ENCODE results near the gene TMEM150C. TPM values are rescaled to one million over a fixed set of nuclear protein-coding genes. Genes with fewer than 3 reads are reported as not detected.

TMEM150C gene
- total RNA-seq, 1 experiment from 2014 or later = 2.7 TPM

GRCh38 chr4:82553020-82553419 is 8.8 kb downstream of the TMEM150C start:
- no peak overlapping the region for H3K27ac ChIP-seq (ENCODE audit: insufficient read length, low read depth, low read length)
- no peaks in the 10 kb centered on the region for H3K27me3 ChIP-seq (ENCODE audit: insufficient read depth, low read length)
- Mint-ChIP-seq H3K4me1 (peaks cover 0 to 2% of the 10 kb centered on the region in 2 experiments; a peak in 1 of 4 replicates), H3K27ac (no peak overlapping the region), H3K9me3 (no peaks in the 10 kb centered on the region), H3K4me3 (no peak overlapping the region), H3K36me3 (ENCODE audit: insufficient read depth in 1 of 3, low read depth in 3 of 3) (no peaks in the 10 kb centered on the region), H3K27me3 (ENCODE audit: low read depth) (no peaks in the 10 kb centered on the region)
- no peak overlapping the region for H3K14ac ChIP-seq (ENCODE audit: insufficient read depth, low read length)
- H2BK120ac ChIP-seq (ENCODE audit: low read depth, low read length, poor library complexity, severe bottlenecking) = no peak overlapping the region
- H3K18ac ChIP-seq (ENCODE audit: insufficient read length, low read depth, low read length) = no peak overlapping the region
- H3K79me1 ChIP-seq (ENCODE audit: insufficient read depth, low read depth, low read length, poor library complexity, severe bottlenecking) = no peaks in the 10 kb centered on the region
- no peak overlapping the region for H2AK5ac ChIP-seq (ENCODE audit: insufficient read length, low read length)
- no peak overlapping the region for H4K91ac ChIP-seq (ENCODE audit: insufficient read length, low read depth, low read length)
- H3K23ac ChIP-seq (ENCODE audit: insufficient read length, low read depth, low read length) = no peak overlapping the region
- H3K4me2 ChIP-seq (ENCODE audit: insufficient read depth, insufficient read length, low read length) = no peak overlapping the region
- no peaks in the 10 kb centered on the region for H3K9me3 ChIP-seq (ENCODE audit: control insufficient read depth, low read depth, low read length)
- no peak overlapping the region for H2BK20ac ChIP-seq (ENCODE audit: low read depth, low read length, poor library complexity, severe bottlenecking)
- H3K9ac ChIP-seq (ENCODE audit: extremely low read depth, insufficient read length, low read length) = no peak overlapping the region
- no peak overlapping the region for H2AFZ ChIP-seq (ENCODE audit: low read length)
- no peak for DNase-seq
- no peak for TF ChIP-seq CTCF (conservative IDR thresholded peaks at IDR 0.05)
- H4K8ac ChIP-seq (replicated peaks; ENCODE audit: insufficient read length, low read depth, low read length) = no peak overlapping the region
- H2BK15ac ChIP-seq (ENCODE audit: low read depth, low read length) = no peak overlapping the region
- no peaks in the 10 kb centered on the region for H3K79me2 ChIP-seq (ENCODE audit: insufficient read depth, low read length)
- no peak overlapping the region for H4K5ac ChIP-seq (ENCODE audit: insufficient read length, low read depth, low read length)
- no peaks in the 10 kb centered on the region for H4K20me1 ChIP-seq (ENCODE audit: control insufficient read depth, insufficient read depth, insufficient read length)
- peaks cover 3% of the 10 kb centered on the region; the same call in 1 of the 2 replicates for H3K4me1 ChIP-seq (ENCODE audit: insufficient read depth, low read length)
- WGBS (ENCODE audit: extremely low coverage, insufficient read length, low lambda C conversion rate) = no CpG with 5 or more reads among the region's 3 CpGs
- no peak overlapping the region for H2BK12ac ChIP-seq (ENCODE audit: insufficient read length, low read depth, low read length)
- H2BK5ac ChIP-seq (ENCODE audit: insufficient read length, low read length) = no peak overlapping the region
- H3K23me2 ChIP-seq (ENCODE audit: insufficient read length, low read depth, low read length, poor library complexity, severe bottlenecking) = no peaks in the 10 kb centered on the region
- no peak overlapping the region for H3T11ph ChIP-seq (ENCODE audit: low read length)
- no peak overlapping the region for H3K56ac ChIP-seq (ENCODE audit: insufficient read length, low read depth, low read length)
- H3K4ac ChIP-seq (ENCODE audit: low read depth, low read length) = no peak overlapping the region
